Measurements from ENCODE around the gene ARHGAP24.

- TF ChIP-seq CTCF (conservative IDR thresholded peaks at IDR 0.05) (no peak), ZFX (IDR thresholded peaks at IDR 0.05) (no peak)
These were observed 457.7 kb downstream of the ARHGAP24 start for GRCh38 chr4:85932500-85933290.
